T47D (cell line): Measurements from ENCODE around the gene SBF2.

Experiments
- DNase-seq, 2 experiments: peaks; one replicate each; pipeline versions ENCODE4 v3.0.0 to v3.0.0-alpha.2; 2011 to 2012; ENCODE audit warnings: low read depth in 1 of 2, low spot score in 1 of 2
- JUND ChIP-seq: IDR thresholded peaks from 2 replicates; pipeline ENCODE4 v1.6.1; 2012; ENCODE audit warnings: low read depth
- in situ Hi-C: cut with HindIII; loops from 2 replicates; pipeline ENCODE4 v1.10.0; 2016; ENCODE audit warnings: low sequenced_read_pairs, low pct_unique_long_range_greater_than_20kb

SBF2 gene

DNA sequence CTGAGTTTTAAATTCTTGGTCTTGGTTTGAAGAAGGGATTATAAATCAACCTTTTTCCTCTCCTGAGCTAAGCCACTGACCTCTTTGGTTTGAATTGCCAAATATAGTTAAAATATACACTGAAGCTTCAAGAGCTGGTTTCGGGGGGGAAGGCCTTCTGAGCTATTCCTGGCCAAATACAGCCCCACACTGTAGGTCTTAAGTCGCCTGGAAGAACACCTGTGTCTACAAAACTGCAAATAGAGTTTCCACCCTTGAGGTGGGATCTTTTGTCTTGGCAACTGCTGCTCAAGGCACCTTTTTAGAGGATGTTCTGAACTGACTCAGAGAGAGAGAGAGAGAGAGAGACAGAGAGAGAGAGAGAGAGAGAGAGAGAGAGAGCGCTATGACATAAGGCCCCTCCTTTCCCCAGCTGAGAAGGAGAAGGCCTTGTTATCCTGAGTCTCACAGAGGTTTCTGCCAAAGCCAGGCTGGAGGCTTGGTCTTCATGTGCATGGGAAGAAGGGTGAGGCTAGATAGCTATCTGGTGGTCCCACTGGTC is 16.4 kb upstream of the SBF2 start:
- in situ Hi-C loops = no loop called here
- no peak for TF ChIP-seq JUND
- DNase-seq = peak in 1 of 2 experiments; percentile 48

DNA sequence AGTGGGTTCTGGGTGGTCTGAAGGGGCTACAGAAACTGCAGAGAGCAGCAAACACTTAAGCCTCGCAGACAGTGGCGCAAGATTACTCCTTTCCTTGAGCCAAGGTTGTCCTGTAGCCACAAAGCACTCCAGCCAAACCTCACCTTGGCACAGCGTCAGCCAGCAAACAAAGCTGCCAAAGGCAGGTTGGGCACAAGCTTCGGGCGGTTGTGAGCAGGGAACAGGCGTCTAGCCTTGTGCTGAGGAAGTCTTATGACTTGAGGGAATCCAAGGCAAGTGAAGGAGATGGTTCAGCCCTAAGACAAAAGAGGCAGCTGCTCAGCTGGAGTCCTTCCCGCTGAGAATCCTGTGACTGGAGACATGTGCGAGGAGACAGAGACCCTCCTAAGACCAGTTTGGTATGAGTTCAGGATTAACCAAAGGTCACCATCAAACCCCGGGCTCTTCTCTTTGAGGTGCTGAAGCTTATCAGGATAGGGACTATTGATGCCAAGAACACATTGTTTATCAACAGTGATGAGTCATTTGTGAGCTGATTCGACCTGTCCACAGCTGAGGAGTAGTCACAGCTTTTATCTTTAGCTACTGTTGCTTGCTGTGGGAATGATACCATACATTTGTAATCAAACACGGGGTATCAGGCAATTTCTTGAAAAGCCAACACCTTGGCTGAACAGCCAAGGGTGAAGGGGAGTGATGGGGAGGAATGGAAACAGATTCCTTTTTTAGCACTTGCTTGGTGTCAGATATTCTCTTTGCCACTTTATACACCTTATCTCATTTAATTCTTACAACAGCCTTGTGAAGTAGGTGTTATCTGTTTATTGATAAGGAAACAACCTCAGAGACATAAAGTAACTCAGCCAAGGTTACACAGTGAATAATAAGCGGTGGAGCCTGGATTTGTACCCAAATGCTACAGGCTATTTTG is 15.4 kb upstream of the SBF2 start:
- TF ChIP-seq JUND = no peak
- peak; percentile 32 to 91 for DNase-seq
- in situ Hi-C loops = no loop called here

DNA sequence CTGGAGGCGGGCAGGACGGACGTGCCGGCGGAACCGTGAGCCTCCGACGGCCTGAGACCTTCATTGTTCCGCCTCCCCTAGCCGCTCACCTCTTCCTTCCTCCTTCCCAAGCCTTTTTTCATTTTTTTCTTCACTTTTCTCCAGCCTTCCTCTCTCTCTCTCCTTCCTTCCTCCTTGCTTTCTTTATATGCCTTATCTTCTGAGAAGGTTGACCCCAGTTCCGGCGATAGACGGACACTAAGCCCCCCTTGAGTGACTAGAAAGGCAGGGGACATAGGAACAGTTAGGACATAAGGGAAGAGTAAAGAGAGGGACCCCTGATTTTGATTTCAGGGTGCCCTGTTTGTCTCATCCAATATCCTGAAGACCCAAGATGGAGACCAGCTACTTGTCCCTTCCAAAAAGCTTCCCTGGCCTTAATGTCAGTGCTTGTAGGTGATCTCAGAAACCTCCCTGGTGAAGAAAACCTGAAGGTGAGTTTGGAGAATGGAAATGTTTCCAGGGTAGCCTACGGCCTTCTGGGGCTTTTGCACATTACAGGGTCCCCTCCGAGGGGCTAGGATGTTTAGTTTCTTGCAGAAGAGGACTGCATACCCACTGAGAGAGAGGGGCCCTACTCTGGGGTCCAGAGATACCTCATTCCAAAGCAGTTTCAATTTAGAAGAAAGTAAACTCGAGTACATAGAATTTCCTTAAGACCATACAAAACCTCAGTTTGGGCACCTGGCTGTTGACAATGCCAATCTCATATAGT is 14.4 kb upstream of the SBF2 start:
- in situ Hi-C loops = no loop called here
- TF ChIP-seq JUND = no peak
- no peak for DNase-seq

DNA sequence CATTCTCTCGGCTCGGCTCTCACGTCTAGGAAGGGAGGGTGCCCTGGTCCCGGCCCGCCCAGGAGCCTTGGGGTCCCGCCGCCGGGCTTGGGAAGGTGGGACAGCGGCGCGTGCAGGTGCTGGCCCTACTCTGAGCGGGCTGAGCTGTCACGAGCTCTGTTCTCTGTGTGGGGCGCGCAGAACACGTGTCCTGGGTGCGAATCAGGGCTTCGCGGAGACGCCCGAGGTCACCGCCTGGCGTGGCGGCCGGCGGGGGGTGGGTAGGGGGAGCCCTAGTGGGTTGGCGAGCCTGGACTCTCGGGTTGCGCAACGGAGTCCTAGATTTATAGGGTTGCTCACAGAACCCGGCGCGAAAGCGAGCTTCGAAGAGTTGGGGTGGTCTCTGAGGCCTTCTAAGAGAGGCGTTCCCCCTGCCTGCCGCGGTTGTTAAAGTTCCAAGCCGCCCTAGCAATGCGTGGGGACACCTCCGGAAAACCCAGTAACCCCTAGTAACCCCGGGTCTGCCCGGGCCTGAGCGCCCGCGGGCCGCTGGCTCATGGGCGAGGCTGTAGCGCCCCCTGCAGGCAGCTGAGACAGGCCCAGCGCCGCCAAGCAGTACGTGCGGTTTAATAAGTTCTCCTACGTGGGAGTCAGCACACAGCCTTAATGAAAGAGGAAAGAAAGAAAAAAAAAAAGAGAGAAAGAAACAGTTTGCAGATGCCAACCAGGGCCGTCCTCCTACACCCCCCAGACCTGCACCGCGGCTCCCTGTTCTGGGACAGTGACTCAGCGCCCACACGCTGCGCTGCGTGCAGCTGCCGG is 13.6 kb upstream of the SBF2 start:
- no peak for TF ChIP-seq JUND
- peak; percentile 62 to 83 for DNase-seq
- in situ Hi-C loops = no loop called here

DNA sequence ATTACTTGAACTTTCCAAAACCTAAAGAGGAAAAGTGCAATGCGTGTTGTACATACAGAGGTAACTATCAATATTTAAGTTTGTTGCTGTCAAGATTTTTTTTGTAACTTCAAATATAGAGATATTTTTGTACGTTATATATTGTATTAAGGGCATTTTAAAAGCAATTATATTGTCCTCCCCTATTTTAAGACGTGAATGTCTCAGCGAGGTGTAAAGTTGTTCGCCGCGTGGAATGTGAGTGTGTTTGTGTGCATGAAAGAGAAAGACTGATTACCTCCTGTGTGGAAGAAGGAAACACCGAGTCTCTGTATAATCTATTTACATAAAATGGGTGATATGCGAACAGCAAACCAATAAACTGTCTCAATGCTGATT is 13.0 kb upstream of the SBF2 start:
- in situ Hi-C loops = no loop called here
- TF ChIP-seq JUND = no peak
- DNase-seq = peak in 1 of 2 experiments; percentile 33

DNA sequence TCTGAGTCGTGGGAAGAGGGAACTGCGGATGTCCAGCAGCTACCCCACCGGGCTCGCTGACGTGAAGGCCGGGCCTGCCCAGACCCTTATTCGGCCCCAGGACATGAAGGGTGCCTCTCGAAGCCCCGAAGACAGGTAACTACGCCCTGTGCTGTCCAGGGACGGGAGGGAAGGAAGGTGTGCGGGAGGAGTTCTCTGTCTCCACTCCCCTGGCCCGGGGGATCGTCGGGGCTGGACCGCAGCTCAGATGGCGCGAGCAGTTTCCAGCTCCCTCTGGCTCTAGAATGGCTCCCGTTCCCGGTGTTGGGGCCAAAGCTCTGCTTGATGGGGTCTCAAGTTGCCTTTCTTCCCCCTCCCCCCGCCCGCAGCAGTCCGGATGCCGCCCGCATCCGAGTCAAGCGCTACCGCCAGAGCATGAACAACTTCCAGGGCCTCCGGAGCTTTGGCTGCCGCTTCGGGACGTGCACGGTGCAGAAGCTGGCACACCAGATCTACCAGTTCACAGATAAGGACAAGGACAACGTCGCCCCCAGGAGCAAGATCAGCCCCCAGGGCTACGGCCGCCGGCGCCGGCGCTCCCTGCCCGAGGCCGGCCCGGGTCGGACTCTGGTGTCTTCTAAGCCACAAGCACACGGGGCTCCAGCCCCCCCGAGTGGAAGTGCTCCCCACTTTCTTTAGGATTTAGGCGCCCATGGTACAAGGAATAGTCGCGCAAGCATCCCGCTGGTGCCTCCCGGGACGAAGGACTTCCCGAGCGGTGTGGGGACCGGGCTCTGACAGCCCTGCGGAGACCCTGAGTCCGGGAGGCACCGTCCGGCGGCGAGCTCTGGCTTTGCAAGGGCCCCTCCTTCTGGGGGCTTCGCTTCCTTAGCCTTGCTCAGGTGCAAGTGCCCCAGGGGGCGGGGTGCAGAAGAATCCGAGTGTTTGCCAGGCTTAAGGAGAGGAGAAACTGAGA is 12.2 kb upstream of the SBF2 start:
- in situ Hi-C loops = no loop called here
- peak in 1 of 2 experiments; percentile 10 for DNase-seq
- TF ChIP-seq JUND = no peak

DNA sequence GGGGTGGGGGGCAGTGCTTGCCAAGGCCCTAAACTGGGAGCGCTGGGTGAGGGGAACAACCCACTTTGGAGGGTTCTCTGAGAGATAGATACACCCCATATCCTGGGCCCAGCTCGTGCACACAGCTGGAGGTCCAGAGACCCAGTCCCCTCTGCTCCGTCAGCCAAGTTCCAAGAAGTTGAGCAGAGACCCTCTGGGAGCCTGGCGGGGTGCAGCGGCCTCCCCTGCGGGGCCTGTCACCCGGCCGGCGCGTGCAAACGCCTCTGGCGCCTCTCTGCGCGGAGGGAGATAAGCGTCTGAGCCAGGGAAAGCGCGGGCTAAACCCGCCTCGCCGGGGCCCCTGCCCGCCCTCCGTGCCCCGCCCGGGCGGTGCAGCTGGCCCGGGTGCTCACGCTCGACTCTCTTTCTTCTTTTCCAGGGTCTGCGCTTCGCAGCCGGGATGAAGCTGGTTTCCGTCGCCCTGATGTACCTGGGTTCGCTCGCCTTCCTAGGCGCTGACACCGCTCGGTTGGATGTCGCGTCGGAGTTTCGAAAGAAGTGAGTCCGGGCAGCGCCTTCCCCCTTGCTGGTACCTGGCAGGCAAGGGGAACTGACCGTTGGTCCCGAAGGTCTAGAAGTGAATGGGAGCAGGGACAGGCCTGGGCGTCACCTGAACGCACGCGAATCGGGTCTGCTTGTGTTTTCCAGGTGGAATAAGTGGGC is 11.4 kb upstream of the SBF2 start:
- no peak for TF ChIP-seq JUND
- DNase-seq = peak in 1 of 2 experiments; percentile 39
- in situ Hi-C loops = no loop called here

DNA sequence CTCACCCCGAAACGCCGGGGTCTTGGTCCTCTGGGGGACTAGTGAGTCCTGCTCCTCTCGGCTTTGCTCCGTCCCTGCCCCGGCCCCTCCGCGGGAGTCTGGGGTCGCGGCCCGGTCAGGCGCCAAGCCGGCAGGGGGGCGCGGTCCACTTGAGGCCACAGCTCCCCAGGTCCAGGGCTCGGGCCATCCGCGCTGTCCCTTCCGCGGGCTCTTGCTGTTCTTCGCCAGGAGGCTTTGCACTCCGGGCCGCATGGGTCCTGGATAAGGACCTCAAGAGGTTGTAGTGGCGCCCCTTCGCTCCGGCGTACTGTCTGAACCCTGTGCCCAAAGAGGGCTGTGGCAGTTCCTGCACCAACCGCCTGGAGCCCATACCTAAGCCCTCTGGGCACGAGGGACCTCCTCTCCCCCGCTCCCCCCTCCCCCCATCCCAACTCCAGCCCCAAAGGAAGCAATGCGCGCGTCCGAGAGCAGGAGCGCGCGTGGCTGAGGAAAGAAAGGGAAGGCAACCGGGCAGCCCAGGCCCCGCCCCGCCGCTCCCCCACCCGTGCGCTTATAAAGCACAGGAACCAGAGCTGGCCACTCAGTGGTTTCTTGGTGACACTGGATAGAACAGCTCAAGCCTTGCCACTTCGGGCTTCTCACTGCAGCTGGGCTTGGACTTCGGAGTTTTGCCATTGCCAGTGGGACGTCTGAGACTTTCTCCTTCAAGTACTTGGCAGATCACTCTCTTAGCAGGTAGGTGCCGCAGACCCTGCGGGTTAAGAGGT is 10.7 kb upstream of the SBF2 start, which contains the start of gene ADM:
ADM (plus strand) TSS at position 579 of the 767 bp plus-strand sequence. CDS start 628 bp downstream, outside the sequence.
- TF ChIP-seq JUND = no peak
- DNase-seq = peak; percentile 79 to 94
- in situ Hi-C loops = no loop called here

DNA sequence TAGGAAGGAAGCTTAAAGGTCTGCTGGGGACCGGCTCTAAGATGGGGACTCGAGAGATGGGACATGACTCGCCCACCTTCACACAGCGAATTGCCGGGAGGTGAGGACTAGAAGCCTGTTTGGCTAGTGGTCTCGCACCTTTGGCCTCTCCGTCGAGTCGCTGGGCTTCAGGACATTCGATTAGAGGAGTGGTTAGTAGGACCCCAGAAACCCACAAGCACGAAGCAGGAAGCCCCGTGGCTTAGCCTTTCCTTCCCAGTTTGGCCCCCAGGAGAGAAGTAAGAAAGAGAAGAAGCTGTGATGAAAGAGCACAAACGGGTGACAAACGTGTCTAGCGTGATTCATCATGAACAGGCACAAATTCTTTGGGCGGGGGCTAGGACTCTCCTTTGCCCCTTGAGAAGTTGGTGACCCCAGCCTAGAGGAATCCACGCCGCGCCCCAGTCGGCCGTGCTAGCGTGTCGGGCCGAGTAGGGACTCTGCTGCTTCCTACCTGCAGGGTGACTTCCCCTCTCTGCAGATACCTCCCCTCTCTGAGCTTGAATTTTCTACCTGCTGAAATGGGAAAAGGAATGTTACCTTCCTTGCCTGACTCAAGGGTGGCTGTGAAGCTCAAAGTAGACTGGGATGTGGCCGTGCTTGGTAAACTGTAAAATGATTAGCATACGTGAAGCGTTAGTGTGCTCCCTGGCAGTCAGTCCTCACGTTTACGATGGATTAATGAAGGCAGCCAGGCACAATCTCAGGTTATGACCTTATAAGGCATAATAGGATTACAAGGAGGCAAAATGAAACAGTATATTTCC is 9.7 kb upstream of the SBF2 start:
- in situ Hi-C loops = no loop called here
- no peak for TF ChIP-seq JUND
- peak; percentile 13 to 56 for DNase-seq
